Measurements from ENCODE around the gene CCNL2.

Gene CCNL2

DNA sequence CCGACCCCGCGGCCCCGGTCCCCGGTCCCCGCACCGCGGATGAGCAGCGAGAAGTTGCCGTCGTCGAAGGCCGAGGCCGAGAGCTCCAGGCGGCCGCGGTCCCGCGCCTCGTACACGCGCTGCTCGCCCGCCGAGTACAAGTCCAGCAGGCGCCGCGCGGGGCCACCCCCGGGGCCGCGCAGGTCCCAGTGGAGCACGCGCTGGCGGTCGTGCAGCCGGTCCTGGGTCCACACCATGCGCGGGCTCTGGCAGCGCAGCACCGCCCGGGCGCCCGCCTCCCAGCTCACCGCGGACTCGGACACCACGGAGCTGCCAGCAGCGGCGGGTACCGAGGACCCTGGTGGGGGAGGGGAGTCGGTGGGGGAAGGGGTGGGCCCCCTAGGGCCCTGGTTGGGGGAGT is 43.7 kb downstream of the CCNL2 start:
- no peak for DNase-seq (ENCODE audit: low read depth)

DNA sequence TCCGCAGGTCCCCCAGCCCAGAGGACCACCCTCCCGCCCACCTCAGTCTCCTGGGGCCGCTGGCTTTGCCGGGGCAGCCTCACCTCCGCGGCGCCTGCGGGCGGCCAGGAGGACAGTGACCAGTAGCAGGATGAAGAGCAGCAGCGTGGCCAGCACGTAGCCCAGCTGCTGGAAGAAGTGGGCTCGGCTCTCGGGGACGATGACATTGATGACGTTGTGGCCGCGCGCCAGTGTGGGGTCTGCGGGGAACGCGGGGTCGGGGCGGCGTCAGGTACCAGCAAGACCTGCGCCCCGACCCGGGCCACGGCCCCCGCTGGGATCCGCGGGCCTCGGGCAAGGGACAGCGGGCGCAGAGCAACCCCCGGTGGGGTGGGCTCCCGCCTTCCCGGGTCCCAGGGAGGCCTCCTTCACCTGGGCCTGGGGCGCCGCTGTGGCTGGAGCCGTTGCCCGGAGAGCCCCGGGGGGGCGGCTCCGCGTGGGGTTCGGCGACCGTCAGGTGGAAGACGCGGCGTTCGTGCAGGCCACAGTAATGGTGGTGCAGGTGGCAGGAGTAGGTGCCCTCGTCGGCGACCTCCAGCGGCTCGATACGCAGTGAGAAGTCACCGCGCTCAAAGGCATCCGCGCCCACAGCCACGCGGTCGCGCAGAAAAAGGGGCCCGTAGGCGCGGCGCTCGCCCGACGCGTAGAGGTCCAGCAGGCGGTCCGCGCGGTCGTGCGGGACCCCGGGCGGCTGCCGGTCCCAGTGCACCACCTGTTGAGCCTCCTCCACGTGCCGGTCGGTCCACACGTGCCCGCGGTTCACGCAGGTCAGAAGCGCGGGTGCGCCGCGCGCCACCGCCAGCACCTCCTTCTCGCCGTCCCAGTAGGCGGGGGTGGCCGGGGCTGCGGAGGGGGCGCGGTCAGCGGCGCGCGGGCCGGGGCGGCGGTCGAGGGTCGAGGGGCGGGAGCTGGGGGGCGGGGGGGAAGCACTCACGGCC is 44.6 kb downstream of the CCNL2 start:
- DNase-seq (ENCODE audit: low read depth), result no peak

DNA sequence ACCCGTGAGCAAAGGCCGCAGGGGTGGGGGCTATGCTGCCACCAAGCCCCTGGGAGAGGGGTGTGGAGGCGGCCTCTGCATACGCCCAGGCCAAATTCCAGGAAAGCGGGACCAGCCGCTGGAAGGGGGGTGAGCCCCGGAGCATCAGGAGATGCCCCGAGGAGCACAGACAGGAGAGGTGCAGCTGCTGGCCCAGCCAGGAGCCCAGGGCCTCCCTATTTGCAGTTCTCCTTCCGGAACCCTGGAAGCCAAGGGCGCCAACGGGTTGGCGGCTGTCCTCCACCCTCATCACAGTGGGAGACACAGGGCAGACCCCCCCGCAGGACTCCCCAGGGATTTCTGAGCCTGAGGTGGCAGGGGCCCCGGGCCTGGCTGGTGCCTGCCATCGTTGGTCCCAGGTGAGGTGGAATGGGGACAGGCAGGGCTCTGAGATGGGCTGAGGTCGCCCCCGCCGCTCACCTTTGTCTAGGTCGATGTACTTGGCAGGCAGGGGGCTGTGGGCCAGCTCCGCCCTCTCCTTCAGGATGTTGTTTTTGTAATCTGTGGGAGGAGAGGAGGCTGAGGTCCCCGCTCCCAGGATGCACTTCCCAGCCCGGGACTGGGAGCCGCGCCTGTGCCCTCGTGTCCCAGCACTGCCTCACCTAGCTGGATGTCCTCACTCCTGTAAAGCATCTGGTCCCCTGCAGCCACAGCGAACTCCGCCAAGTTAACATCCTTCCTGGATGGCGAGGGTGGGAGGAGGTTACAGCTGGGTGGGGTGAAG is 45.6 kb downstream of the CCNL2 start:
- no peak for DNase-seq (ENCODE audit: low read depth)

DNA sequence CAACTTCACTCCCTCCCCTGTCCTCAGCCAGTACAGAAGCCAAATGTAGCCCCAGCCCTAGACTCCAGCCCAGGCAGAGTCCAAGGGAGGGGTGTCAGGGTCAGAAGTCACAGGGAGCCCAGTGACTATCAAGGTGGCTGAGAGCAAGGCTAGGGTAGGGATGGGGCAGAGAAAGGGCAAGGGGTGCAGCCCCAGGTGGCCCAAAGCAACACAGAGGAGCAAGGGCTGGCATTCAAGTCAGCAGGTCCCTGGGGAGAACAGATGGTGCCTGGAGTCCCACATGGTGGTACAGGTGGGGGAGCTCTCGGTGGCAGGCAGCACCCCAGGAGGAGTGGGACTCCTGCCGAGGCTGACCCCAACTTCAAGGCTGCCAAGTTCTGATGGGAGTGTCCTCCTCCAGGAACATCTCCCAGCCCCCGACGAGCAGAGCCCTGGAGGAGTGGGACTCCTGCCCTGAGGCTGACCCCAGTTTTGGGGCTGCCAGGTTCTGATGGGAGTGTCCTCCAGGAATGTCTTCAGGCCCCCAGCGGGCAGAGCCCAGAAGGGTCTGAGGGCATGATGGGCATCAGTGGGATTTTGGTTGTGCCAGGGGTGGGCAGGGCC is 46.2 kb downstream of the CCNL2 start:
- DNase-seq (ENCODE audit: low read depth), result no peak

DNA sequence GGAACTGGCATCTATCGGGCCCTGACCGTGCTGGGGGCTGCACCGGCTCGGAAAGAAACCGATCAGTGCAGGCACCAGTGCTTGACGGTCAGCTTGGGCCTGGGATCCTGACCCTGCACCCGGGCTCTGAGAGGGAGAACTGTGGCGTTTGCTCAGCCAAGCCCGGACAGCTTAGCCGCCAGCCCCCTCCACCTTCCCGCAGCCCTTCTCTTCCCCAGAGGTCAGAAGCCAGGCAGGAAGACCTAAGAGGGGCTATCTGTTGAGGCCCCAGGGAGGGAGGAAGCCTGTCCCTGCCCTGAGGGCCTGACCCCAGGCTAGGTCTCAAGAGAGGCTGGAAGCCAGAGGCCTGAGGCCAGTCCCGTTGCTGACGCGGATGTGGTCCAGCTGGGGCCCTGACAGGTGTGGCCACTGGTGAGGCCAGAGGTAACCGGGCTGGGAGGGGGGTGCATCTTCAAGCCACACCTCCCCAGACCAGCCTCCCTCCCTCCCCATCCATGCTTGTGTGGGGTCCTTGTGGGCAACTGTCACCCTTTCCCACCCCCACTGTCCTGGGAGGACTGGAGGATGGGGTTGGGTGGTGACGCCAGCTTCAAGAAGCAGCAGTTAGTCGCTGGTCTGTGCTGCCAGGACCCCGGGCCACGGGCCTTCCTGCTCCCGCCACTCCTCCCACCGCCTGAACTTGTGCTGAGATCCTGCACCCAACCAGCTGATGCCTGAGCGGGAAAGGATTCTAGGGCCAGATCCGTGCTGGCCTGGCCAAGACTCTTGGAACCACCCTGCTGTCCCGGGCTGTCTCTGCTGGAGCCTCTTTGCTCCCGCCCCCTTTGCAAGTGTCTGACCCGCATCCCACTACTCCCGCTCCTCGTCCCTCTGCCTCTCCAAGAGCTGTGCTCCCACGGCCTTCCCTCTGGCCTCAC is 47.4 kb downstream of the CCNL2 start:
- DNase-seq (ENCODE audit: low read depth), result no peak

DNA sequence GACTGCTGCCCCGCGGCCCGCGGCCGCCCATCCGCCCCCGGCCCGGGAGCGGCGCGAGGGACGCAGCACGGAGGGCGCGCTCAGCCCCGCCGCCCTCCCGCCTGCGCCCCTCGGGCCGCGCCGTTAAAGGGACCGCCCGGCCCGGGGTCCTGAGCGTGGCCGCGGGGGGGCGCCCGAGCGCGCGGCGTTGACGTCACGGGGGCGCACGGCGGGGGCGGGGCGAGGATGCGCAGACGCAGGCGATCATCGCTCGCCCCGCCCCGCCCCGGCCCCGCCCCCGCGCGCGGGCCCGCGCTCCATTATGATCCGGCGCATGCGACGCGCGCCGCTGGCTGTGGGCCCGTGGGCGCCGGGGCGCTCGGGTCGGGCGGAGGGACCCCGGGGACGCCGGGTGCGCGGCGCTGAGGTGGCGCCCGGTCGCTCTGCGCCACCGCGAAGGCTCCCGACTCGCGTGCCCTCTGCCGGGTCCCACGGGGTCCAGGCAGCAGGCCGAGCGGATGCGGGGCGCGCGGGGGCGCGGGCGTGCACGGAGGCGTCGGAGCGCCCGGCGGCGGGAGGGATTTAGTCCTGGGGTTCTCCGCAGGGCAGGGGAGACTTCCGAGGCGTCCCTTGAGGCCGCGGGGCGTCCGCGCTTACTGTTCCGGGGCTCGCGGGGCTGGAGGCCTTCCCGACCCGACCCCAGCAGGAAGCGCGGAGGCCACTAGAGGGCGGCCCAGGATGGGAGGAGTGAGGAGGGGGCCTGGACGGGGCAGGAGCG is 49.7 kb downstream of the CCNL2 start, which contains the start of gene DVL1:
Gene DVL1 (minus strand): TSS at position 163 of the 757 bp plus-strand sequence. CDS start 353 bp downstream, outside the sequence.
- peak; percentile 66 for DNase-seq (ENCODE audit: low read depth)

DNA sequence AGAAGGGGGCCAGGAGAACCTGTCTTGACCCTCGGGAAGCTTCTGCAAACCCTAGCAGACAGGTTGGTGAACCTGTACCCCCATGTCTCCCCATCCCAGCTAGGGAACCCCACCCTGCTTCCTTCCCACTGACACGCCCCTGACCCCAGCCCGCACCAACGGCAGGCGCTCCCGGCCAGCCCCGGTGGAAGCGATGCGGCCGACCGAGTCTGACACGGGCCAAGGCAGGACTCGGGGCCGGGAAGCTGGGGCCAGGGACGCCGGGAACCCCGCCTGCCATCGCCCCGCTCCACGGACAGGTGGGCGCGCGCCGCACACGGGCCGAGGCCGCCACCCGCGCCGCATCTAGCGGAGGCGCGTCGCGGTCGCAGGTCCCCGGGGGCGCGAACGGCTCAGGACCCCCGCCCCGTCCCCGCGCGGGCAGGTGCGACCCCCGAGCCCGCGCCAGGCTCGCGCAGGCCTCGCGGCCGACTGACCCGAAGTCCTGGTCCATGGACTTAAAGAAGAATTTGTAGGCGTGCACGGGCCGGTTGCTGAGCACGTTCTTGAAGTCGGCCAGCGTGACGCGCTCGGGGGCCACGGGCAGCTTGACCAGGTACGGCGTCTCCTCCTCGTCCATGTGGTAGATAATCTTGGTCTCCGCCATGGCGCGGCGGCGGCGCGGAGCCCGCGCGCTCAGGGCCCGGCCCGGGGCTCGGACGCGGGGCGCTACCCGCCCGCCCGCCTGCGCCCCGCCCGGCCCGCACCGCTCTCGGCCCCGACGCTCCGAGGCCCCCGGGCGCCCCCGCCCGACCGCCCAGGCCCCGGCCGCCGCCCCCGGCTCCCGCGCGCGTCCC is 50.5 kb downstream of the CCNL2 start:
- no peak for DNase-seq (ENCODE audit: low read depth)

DNA sequence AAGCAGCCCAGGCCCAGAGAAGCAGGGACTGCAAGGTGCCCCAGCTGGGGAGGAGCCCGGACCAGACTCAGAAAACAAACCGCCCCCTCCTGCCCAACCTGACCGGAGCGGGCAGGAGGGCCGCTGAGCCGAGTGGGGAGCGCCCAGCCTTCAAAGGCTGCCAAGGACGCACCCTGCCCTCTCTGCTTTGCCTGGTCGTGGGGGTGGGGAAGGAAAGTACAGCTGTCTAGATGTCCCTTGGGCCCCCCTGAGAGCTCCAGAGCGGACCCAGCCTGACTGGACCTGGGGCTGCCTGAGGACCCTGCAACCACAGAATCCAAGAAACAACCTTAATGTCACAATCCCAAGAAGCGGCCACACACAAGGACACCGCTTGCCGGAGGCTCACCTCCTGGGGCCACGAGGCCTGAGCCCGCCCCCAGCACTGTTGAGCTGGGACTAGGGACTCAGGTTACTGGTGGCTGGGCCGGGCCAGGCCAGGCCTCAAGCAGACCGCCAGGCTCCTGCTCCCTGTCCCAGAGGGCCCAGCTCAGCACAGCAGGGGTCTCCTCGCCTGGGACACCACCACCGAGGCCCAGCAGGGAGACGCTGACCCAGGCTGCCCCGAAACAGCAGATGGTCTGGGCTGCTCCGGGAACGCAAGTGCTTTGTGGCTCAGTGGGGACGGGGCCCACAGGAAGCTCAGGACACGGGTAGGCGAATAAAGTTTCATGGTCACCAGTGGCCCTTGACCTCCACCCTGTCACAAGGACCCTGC is 51.3 kb downstream of the CCNL2 start:
- no peak for DNase-seq (ENCODE audit: low read depth)

DNA sequence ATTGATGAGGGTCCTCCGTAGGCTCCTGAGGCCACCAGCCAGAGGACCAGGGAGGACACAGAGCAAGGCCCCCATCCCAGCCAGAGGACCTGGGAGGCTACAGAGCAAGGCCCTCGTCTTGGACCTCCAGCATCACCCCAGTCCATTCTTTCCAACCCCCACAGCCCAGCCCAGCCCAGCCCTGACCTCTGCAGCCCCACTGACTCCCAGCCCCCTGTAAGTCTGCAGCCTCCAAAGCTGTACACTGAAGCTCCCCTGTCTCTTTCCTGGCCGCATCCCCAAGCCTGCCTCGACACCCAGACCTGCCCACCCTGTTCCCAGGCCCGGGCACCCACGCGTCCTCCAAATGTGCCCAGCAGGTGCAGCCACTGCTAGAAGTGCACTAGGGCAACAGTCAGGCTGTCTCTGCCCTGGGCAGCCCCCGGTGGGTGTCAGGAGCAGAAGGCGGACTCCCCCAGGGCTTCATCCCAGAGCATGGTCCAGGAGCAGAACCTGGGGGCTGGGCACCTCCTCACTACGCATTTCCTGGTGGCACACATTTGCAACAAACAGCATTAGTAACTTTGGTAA is 52.0 kb downstream of the CCNL2 start:
- no peak for DNase-seq (ENCODE audit: low read depth)

DNA sequence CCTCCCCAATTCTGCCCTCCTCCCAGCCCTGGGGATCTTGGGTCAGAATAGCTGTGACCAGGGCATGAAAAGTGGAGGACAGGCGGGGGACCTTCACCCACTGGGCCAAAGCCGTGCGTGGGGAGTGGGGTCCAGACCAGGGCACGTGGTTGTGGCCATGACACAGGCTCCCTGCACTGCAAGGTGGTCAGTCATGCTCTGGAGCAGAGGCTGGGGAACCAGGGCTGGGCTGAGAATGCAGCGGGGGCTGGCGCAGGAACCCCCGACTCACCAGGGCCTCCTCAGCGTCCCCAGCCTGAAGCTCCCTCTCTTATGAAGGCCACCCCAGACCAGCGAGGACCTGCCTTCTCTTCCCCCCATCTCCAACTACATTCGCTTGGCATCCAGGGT is 52.6 kb downstream of the CCNL2 start:
- no peak for DNase-seq (ENCODE audit: low read depth)

DNA sequence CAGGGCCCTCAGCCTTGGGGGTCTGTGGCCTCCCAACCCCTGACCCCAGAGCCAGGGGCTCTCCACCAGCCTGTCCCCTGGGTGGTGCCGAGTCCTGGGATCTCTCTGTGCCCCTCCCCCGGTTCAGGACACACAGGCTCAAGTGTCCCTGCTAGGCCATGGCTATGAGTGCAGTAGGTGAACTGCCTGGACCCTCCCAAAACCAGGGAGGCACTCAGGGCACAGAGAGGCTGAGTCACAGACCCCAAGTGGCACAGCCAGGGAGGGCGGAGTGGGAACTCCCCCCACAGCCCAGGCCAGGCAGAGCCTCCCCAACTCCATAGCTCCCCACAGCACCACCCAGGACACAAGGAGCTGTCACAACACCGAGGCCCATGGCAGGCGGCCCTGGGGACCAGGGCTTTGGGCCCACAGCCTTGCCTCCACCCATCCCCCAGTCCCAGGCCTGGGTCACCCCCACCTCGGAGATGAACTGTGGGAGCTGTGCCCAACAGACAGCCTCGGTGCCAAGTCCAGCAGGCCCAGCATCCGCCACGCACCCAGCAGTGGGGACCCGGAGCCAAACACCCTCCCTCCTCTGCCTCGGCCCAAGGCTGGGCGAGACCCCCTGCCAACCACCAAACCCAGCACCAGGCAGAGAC is 53.2 kb downstream of the CCNL2 start:
- DNase-seq (ENCODE audit: low read depth), result no peak

DNA sequence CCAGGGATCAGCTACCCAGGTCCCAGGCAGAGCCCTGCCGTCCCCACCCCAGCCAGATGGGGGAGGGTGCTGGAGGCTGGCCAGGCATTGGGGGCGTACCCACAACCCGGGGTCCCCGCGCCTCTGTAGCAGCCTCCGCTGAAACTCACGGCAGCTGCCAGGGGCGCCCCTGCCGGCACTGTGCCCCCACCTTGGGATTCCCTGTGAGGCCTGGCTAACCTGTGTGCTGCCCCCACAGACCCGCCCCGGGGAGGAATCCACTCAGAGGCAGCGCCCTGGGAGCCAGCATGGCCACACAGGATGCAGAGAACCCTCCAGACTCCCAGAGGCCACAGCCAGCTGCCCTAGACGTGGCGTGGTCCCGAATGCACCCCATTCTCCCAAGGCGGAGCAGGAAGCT is 53.8 kb downstream of the CCNL2 start:
- no peak for DNase-seq (ENCODE audit: low read depth)

DNA sequence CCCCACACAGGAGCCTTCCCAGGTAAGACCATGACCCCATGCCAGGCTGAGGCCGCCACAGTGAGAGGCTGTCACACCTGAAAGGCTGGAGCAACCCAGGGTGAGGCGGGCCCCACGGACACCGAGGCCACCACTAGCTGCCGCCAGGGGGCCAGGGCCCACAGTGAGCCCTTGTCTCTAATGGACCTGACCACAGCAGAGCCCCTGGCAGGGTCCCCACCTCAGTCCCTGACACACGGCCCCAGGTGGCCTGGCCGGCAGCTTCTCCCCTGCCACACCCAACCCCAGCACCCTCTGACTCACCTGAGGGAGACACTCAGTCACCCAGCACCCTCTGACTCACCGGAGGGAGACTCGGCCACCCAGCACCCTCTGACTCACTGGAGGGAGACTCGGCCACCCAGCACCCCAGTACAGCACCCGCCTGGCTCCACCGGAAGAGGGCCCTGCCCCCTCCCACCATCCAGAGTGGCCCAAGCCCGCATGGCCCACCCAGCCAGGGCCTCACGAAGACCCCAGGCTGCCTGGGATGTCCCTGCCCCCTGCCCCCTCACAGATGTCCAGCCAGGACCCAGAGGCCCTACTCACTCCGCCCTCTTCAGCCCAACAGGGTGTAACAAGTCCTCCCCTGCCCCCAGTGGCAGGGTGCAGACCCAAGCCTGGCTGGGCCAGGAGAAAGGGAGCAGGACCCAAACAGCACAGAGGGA is 54.3 kb downstream of the CCNL2 start:
- DNase-seq (ENCODE audit: low read depth), result no peak

DNA sequence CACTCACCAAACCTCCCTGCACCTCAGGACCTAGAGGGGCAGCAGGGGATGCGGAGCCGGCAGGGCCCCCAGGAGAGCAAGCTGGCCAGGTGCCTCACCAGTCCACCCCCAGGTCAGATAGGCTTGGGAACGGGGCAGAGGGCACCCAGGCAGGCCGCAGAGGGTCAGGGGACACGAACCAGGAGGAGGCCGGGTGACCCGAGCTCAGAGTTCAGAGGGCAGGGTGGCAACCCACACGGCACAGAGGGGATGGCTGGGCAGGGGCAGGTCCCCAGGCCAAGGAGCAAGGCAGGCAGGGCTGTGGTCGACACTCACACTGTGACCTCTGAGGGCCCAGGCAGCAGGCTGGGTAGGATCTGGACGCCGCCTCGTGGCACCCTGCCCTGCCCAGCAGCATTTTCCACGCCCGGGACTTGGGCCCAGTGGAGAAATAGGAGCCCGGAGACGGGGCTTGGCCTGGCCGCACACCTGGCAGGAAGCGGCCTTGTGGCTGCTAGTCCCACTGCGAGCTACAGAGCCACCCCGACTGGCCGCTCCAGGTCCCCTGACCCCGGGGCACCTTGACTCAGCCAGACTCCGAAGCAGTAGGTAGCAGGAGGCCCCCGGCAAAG is 55.2 kb downstream of the CCNL2 start:
- DNase-seq (ENCODE audit: low read depth), result no peak

DNA sequence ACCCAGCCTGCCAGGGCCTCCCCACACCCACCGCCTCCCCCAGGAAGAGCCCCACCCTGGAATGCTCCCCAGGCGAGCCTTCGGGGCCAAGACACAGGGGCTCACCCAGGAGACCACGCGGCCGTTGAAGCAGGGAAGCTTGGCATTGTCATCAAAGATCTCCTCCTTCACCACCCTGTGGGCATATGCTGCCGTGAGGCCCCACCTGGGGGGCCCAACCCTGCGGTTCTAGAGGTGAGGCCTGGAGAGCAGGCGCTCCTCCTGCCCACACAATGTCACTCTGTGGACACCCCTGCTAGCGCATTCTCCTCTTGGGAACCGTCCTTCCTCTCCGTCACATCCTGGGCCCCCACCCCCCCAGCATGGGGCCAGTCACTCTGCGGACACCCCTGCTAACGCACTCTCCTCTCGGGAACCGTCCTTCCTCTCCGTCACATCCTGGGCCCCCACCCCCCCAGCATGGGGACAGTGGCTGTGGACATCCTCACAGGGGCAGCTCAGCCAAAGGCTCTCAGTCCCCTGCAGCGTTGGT is 56.5 kb downstream of the CCNL2 start:
- no peak for DNase-seq (ENCODE audit: low read depth)

DNA sequence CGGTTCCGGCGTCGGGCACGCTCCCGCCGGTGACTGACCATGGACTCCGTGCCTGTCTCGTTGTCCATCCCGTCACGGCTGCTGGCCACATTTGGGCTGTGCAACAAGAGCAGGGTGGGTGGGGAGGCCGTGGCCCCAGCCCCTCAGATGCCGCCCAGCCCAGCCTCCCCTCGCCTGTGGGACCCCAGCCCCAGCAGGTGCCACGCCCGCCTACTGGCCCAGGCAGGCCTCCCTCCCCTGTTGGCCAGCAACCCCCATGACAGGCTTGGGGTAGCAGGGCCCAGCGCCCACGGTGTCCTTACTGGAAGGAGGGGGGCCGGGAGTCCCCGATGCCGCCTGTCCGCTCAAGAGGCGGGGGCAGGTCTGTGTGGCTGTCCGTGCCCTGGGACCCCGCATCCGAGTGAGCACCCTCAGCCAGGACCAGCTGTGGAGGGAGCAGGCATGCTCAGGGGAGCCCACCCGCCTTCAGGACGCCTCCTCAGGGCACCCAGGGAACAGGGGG is 57.0 kb downstream of the CCNL2 start:
- no peak for DNase-seq (ENCODE audit: low read depth)

DNA sequence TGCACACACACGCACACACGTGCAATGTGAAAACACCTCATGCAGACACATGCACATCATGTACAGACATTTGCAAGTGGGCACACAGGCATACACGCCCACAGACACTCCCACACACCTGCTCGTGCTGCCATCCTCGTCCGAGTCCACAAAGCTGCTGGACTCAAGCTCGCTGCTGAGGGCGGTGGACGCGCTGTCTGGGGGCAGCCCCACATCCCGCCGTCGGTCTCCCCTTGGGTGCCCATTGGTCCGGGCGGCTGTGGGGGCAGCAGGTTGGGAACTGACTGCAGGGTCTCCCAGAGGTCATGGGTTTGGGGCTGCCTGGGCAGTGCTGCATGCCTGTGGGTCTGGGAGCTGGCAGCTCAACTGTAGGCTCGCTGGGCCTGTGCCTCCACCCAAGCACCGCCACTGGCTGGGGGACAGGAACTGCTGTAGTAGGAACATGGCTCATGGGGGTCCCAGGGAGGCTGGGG is 57.5 kb downstream of the CCNL2 start:
- no peak for DNase-seq (ENCODE audit: low read depth)

Measured in stimulated activated CD8-positive, alpha-beta memory T cell treated with anti-CD3 and anti-CD28 coated beads, Interleukin-15, amount 100 ng/mL, for 24 hours (primary cell).